Measurements from ENCODE around the gene C11orf16.
"Not testable (repeated sequence)": the region's sequence is repeated elsewhere in the genome, so short reads cannot be mapped to it uniquely, and the experiment has no call there.

The C11orf16 gene

DNA sequence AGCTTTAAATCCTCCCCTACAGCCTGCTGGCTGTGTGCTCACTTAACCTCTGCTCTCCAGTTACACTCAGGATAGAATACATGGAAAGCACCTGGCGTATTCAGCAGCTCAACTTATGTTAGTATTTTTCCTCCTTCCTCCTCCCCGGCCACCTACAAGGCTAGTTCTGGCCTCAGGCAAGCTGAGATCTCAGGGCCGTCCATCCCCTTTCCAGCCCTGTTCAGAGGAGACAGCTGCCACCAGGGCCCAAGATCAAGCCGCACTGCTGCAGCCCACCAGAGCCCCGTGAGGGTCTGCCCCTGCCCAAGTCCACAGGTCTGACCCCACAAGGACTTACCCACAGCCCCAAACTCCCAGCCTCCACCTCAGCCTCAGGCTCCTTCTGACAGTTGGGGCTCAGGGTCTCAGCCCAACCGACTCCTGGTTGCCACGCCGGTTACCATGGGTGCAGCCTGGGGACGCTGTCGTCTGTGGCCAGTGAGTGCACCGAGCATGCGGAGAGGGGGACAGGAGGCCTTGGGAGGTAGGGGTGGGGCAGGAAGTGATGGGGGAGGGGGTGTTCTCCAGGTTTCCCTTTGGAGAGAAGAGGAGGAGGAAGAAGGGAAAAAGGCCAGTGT is at the start of gene C11orf16:
TSS of gene C11orf16 (minus strand) at position 384 of the 617 bp plus-strand sequence. CDS start 639 bp downstream, outside the sequence.
- no peak for DNase-seq

DNA sequence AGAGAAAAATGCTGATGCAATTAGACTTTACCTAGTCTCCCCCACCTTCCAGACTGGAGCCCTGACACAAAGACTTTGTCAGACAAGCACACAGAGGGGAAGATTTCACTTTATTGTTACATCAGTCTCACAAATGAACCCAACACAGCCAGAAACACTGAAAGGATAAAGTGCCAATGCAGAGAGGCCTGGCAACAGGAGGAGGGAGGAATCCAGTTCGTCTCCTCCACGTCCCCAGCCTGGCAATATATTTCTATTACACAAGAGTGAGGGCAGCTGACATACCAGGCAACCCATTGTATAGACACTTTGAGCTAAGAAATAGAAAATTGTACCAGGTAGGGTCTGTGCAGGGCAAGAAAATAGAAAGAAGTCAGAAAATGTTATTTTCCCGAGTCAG is 47.7 kb upstream of the C11orf16 start:
- DNase-seq: no peak

GRCh38 chr11:8979365-8979764 is 46.6 kb upstream of the C11orf16 start:
- DNase-seq: not testable (repeated sequence)

DNA sequence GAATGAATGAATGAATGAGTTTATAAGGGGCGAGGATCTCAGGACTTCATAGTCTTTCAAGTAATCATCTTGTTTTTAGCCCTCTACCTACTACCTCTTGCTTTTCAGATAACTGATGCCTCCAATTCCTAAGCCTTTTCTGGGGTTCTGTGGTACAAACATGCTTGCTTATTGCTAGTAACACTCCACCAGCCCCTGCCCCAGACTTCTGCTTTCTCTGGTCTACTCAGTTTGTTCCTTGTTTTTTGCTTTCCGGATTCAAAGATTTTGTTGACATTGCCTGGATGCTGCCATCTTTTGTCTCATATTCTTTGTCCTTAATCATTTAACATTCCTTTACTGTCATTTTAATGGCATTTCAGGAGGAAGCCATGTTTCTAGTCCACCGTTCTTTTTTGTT is 40.4 kb upstream of the C11orf16 start:
- peak; percentile 10 for DNase-seq

- no peak for DNase-seq
These were observed 39.2 kb upstream of the C11orf16 start for GRCh38 chr11:8971924-8972316.

DNA sequence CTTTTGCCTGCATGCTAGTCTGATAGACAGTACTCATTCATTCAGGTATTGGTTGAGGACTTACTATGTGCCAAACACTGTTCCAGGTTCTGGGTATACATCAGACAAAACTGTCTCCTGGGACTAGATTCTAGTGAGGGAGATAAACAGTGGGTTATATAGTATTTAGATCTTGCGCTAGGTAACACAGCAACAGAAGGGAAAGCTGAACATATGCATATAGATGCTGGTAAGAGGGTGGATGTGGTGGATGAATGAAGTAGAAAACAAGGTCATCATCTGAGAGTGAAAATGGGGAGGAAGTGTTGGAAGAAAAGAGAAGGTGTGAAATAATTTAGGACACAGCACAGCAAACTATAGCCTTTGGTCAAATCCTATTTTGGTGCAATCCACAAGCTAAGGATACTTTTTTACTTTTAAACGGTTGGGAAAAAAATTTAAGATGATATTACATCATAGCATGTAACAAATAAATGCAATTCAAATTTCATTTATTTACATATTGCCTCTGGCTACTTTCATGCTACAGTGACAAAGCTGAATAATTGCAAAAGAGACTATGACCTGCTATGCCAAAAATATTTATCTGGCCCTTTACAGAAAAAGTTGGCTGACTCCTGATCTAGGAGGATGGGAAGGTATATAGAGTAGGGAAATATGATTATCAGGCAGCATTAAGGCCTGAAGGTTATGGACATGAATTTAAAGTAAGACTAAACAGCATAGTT is 38.6 kb upstream of the C11orf16 start:
- DNase-seq: no peak

DNA sequence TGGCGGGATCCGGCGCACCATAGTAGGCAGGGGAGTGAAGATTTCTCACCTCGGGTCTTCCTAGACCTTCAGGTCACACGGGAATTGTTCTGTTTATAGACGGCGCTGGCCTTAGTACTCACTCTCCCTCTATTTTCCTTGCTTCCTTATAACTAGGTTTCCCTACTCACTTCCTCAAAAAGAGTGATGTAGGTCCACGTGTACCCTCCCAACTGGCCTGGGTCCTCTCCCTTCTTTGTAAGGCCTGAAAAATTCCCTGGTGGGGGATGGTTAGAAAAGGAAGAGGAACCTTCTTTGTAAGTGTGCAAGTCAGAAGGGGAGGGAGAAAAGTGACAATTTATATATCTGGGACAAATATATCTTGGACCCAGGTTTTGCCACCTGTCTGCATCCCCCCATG is 34.4 kb upstream of the C11orf16 start:
- peak; percentile 72 for DNase-seq

DNA sequence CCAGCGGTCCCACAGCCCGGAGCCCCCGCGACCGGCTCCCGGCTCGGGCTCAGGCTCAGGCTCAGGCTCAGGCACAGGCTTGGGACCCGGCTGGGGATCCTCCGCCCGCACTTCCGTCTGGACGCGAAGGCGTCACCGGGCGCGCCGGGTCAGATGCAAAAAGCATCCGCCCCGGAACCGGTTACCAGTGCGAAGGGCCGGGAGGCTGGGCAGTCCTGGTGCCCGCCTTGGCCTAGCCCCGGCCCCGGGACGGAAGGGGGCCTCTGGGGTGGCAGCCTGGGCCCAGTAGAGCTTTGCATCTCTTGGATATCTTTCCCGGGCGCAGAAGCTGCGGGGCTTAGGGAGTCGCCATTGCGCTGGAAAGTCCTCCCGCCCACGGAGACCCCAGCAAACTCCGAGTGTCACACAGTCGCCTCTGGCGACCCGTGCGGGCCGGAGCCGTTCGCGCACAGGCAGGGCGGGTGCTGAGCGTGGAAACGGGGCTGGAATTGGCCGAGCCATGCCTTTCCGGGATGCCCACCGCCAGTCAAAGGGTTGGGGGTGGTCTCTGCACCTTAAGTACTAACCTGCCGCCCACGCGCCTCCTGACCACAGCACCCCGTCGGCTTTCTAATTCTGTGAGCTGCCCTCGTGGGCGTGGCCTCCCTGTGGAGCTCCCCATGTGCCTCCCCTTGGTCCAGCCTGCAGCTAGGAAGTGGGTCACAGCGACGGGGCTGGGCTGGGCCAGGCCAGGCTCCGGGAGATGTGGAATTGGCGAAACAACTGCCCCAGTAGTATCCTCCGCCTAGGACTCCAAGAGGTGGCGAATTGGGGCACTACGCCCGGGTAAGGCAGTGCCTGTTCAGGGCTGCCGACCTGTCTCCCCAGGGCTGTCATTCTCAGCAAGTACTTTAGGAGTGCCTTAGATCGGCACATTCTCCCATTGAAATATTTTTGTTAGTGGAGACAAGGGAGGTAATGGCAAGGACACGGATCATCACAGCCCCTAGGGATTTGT is 31.9 kb upstream of the C11orf16 start, which contains the start of gene TMEM9B:
TSS of gene TMEM9B (minus strand) at position 119 of the 997 bp plus-strand sequence. CDS start 129 bp downstream, outside the sequence.
- DNase-seq: peak; percentile 94

GRCh38 chr11:8963569-8964323 is 31.0 kb upstream of the C11orf16 start:
- peak; percentile 10 for DNase-seq

GRCh38 chr11:8962841-8963240 is 30.1 kb upstream of the C11orf16 start:
- DNase-seq: no peak

DNA sequence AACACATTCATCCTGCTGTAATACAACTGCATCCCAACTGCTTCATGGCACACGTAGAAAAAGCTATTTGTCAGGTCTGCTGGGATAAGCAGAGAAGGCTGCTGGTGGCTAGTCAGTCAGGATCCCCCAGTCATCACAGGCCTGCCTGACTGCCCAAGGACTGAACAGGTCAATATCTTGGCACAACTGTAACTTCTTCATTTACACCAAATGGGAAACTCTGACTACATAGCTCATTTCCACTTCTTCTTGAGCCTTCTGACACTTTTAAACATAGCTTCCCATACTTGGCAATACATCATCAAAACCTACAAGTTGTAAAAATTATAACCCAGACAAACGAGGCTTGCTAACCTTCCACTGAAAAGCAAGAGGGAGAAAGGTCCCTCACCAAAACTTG is 28.7 kb upstream of the C11orf16 start:
- DNase-seq: peak; percentile 70

GRCh38 chr11:8959546-8960166 is 26.9 kb upstream of the C11orf16 start:
- peak; percentile 85 for DNase-seq

GRCh38 chr11:8956860-8957259 is 24.1 kb upstream of the C11orf16 start:
- no peak for DNase-seq

DNA sequence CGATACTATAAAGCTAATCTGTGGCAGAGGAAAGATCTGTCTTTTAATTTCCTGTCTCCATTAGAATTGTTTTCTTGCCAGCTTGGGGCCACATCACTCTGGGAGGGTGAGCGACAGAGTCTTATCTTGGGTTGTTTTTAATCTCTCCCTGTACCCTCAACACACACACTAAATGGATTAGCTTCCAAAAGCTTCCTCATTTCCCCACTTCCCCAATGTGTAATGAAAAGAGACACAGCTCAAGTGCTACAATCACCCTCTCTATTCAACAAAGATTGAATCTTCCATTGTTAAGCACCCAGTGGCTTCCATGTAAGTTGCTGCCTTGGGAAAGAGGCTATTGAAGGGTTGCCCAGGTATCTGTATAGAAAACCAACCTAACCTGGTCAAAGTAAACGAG is 16.1 kb upstream of the C11orf16 start:
- no peak for DNase-seq

DNA sequence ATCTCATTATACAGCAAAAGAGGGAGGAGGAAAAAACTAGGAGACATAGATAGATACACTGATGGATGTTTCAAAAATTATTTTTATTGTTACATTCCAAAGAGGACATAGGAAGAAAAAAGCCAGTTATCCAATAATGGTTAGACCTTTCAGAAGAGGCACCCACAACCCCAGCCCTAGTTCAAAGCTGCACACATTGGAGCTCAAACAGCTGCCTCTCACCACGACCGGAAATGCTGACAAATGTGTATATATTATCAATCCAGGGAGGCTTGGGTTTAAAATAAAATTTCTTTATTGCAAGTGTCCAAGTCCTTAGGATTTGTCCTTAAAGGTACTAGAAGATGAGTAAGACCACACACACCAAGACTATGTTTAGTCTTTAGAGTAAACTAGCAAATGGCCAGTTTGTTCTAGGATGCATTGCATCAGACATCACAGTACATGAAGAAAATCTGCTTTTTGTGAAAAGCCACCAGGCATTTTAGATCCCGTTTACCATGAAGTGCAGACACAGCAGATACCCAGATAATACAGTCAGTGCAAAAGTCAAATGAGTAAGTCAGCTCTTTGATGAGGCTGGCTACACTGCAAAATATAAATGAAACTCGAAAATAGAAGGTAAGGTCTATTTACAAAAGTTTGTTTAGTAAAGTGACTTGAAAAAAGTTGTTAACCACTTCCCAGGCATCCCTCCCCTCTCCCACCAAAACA is 14.6 kb upstream of the C11orf16 start:
- DNase-seq: no peak

DNA sequence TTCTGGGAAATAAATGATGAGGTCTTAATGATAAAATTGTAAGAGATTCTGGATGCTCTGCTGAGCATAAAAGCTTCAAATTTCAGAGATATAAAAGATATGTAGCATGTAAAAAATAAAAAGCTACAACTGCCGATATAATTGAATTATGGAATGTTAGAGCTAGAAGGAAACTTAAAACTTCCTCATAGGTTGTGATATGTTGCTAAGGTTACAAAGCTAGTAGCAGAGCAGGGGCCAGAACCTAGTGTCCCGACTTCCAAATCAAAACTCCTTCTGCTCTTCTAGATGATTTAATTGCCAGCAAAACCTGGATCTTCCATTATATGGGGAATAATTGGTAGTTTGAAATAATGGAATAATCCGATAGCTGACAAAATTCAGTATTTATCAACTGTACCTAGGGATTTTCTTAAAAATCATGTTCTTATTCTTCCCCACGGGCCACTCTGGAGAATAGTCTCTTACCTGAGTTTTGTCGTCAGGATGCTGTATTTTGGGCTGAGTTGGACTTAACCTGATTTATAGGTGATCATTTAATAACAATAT is 9.8 kb upstream of the C11orf16 start, which contains the start of gene ASCL3:
TSS of gene ASCL3 (minus strand) at position 499 of the 549 bp plus-strand sequence. CDS start 4,855 bp downstream, outside the sequence.
- no peak for DNase-seq

GRCh38 chr11:8941341-8942103 is 8.8 kb upstream of the C11orf16 start:
- DNase-seq: no peak

- no peak for DNase-seq
These were observed 4.9 kb upstream of the C11orf16 start for GRCh38 chr11:8937659-8938058.

DNA sequence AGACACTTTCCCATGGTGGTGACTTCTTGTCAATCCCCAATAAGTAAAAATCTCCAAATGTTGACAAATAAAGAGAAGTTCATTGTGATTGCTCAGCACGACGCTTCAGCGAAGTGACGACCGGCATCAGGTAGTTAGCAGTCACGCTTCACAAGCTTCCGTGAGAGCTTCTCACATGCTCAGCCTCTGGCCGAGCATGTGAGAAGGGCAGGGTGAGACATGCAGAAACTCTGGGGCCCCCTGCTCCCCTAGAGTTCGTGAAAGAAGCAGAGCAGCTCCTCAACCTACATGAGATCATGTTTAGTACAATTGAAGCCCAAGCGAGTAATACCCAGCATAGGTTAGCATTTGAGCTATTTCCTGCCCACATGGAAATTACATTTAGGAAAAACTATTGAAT is 4.4 kb upstream of the C11orf16 start:
- no peak for DNase-seq

- not testable (repeated sequence) for DNase-seq
These were observed 3.0 kb upstream of the C11orf16 start for GRCh38 chr11:8935789-8936188.

Data from inflammatory macrophage treated with lipopolysaccharide for 4 hours (primary cell).